ENCODE results near the gene GSTM1.

Gene GSTM1

GRCh38 chr1:109642626-109643025 is 45.0 kb upstream of the GSTM1 start:
- no peaks in the 10 kb centered on the region for H3K27me3 ChIP-seq (ENCODE audit: control insufficient read depth, low read length)

GRCh38 chr1:109643385-109644230 is 44.0 kb upstream of the GSTM1 start:
- Histone ChIP-seq H3K79me2 (ENCODE audit: control insufficient read depth, low read length) (no peaks in the 10 kb centered on the region), H3F3A (ENCODE audit: control insufficient read depth, insufficient read depth) (no peaks in the 10 kb centered on the region), H3K27ac (ENCODE audit: low read depth, low read length) (no peak overlapping the region), H3K9me2 (replicated peaks; ENCODE audit: control insufficient read depth, low read length) (no peaks in the 10 kb centered on the region), H3K27me3 (ENCODE audit: control insufficient read depth, low read length) (no peaks in the 10 kb centered on the region), H3K4me1 (ENCODE audit: control insufficient read depth, low read length) (peaks cover 7% of the 10 kb centered on the region), H3K4me2 (ENCODE audit: low read length) (peak overlapping the region; percentile 28; the same call in 1 of the 2 replicates), H3K36me3 (ENCODE audit: control insufficient read depth, low read length) (no peaks in the 10 kb centered on the region), H3K9me3 (ENCODE audit: control insufficient read depth, insufficient read depth, low read length) (no peaks in the 10 kb centered on the region), H3K4me3 (ENCODE audit: low read length) (no peak overlapping the region), H4K20me1 (ENCODE audit: control insufficient read depth, insufficient read depth, low read depth, low read length) (no peaks in the 10 kb centered on the region)
- TF ChIP-seq EZH2phosphoT487 (IDR thresholded peaks at IDR 0.05; ENCODE audit: borderline replicate concordance, low read length) (no peak), CTCF (IDR thresholded peaks at IDR 0.05; ENCODE audit: low read depth, low read length, poor library complexity, severe bottlenecking) (peak; percentile 91)

More at GRCh38 chr1:109642626-109643025, 45.0 kb upstream of the GSTM1 start:
- no peaks in the 10 kb centered on the region for H3K9me2 ChIP-seq (replicated peaks; ENCODE audit: control insufficient read depth, low read length)
- no peaks in the 10 kb centered on the region for H3K36me3 ChIP-seq (ENCODE audit: control insufficient read depth, low read length)
- H4K20me1 ChIP-seq (ENCODE audit: control insufficient read depth, insufficient read depth, low read depth, low read length) = no peaks in the 10 kb centered on the region
- H3K4me2 ChIP-seq (ENCODE audit: low read length) = no peak overlapping the region
- no peak overlapping the region for H3K27ac ChIP-seq (ENCODE audit: low read depth, low read length)
- H3K4me1 ChIP-seq (ENCODE audit: control insufficient read depth, low read length) = peaks cover 7% of the 10 kb centered on the region
- no peak overlapping the region for H3K4me3 ChIP-seq (ENCODE audit: low read length)
- H3F3A ChIP-seq (ENCODE audit: control insufficient read depth, insufficient read depth) = no peaks in the 10 kb centered on the region
- TF ChIP-seq CTCF (IDR thresholded peaks at IDR 0.05; ENCODE audit: low read depth, low read length, poor library complexity, severe bottlenecking) (no peak), EZH2phosphoT487 (IDR thresholded peaks at IDR 0.05; ENCODE audit: borderline replicate concordance, low read length) (no peak)
- no peaks in the 10 kb centered on the region for H3K9me3 ChIP-seq (ENCODE audit: control insufficient read depth, insufficient read depth, low read length)
- no peaks in the 10 kb centered on the region for H3K79me2 ChIP-seq (ENCODE audit: control insufficient read depth, low read length)

GRCh38 chr1:109644670-109645069 is 42.9 kb upstream of the GSTM1 start:
- TF ChIP-seq EZH2phosphoT487 (IDR thresholded peaks at IDR 0.05; ENCODE audit: borderline replicate concordance, low read length) (no peak), CTCF (IDR thresholded peaks at IDR 0.05; ENCODE audit: low read depth, low read length, poor library complexity, severe bottlenecking) (no peak)
- no peaks in the 10 kb centered on the region for H3K9me2 ChIP-seq (replicated peaks; ENCODE audit: control insufficient read depth, low read length)
- no peaks in the 10 kb centered on the region for H4K20me1 ChIP-seq (ENCODE audit: control insufficient read depth, insufficient read depth, low read depth, low read length)
- no peaks in the 10 kb centered on the region for H3F3A ChIP-seq (ENCODE audit: control insufficient read depth, insufficient read depth)
- H3K27ac ChIP-seq (ENCODE audit: low read depth, low read length) = no peak overlapping the region
- no peaks in the 10 kb centered on the region for H3K9me3 ChIP-seq (ENCODE audit: control insufficient read depth, insufficient read depth, low read length)
- H3K27me3 ChIP-seq (ENCODE audit: control insufficient read depth, low read length) = no peaks in the 10 kb centered on the region
- H3K4me2 ChIP-seq (ENCODE audit: low read length) = no peak overlapping the region
- H3K79me2 ChIP-seq (ENCODE audit: control insufficient read depth, low read length) = no peaks in the 10 kb centered on the region
- no peak overlapping the region for H3K4me3 ChIP-seq (ENCODE audit: low read length)
- no peaks in the 10 kb centered on the region for H3K36me3 ChIP-seq (ENCODE audit: control insufficient read depth, low read length)
- H3K4me1 ChIP-seq (ENCODE audit: control insufficient read depth, low read length) = peaks cover 11% of the 10 kb centered on the region
